Esophagus muscularis mucosa (tissue), 4 donors: Measurements from ENCODE around the gene KCNMB2. TPM values are rescaled to one million over a fixed set of nuclear protein-coding genes. Genes with fewer than 3 reads are reported as not detected.

Source experiments
- DNase-seq: peaks from one replicate; pipeline ENCODE4 v3.0.0-alpha.2; 2017; ENCODE audit errors: extremely low spot score
- H3K27ac ChIP-seq, 4 donors: fragments of 200-600 bp; sonication (generic); replicated peaks in 1 of 4; 1 replicate in 3 of 4; 2 replicates in 1 of 4; pipeline ENCODE4 v1.5.1; 2016 to 2019; ENCODE audit warnings: mild to moderate bottlenecking in 1 of 4
- H3K27me3 ChIP-seq, 4 donors: fragments of 200-600 bp; sonication (generic); one replicate each; pipeline versions ENCODE4 v1.5.1 to v1.6.0; 2016 to 2019
- H3K36me3 ChIP-seq, 4 donors: fragments of 200-600 bp; sonication (generic); one replicate each; pipeline ENCODE4 v1.5.1; 2016 to 2019
- H3K4me1 ChIP-seq, 4 donors: fragments of 200-600 bp; sonication (generic); one replicate each; pipeline ENCODE4 v1.5.1; 2016 to 2019
- H3K4me3 ChIP-seq, 4 donors: fragments of 200-600 bp; sonication (generic); 1 replicate in 2 of 4; 2 replicates in 2 of 4; pipeline ENCODE4 v1.5.1; 2016 to 2019; ENCODE audit warnings: mild to moderate bottlenecking in 4 of 4, moderate library complexity in 1 of 4
- H3K9me3 ChIP-seq, 4 donors: fragments of 200-600 bp; sonication (generic); 1 replicate in 3 of 4; 2 replicates in 1 of 4; pipeline ENCODE4 v1.5.1; 2016 to 2019
- CTCF ChIP-seq, 3 experiments: fragments of 200-600 bp in 2 of 3; fragments of 450-650 bp in 1 of 3; sonication (generic) in 2 of 3; IDR thresholded peaks; one replicate each; pipeline ENCODE4 v1.5.1; 2017 to 2019; ENCODE audit warnings: antibody characterized with exemption in 3 of 3, mild to moderate bottlenecking in 2 of 3, moderate library complexity in 1 of 3
- EP300 ChIP-seq: sonication (generic); formaldehyde crosslinking; IDR thresholded peaks from one replicate; pipeline ENCODE4 v1.6.1; 2017; ENCODE audit warnings: antibody characterized with exemption
- POLR2A ChIP-seq: fragments of 450-650 bp; IDR thresholded peaks from one replicate; pipeline ENCODE4 v1.6.1; 2017; ENCODE audit warnings: antibody characterized with exemption, moderate library complexity, mild to moderate bottlenecking, low read depth
- POLR2AphosphoS5 ChIP-seq, 2 donors: sonication (generic); formaldehyde crosslinking; IDR thresholded peaks; one replicate each; pipeline ENCODE4 v1.6.1; 2017; ENCODE audit warnings: antibody characterized with exemption in 2 of 2
- WGBS: methylation state at CpG from one replicate; pipeline ENCODE4 v1.1.5; 2018; 5-methylcytosine and 5-hydroxymethylcytosine counted together
- intact Hi-C: fragments of 100-400 bp; cut with DNase I; formaldehyde crosslinking; loops from one replicate; pipeline ENCODE4 v1.15.1; 2023
- total RNA-seq, 4 donors: library from RNA; depleted of rRNA; stranded (reverse); fragments of >200 nt; gene quantifications; one replicate each; pipeline versions ENCODE4 v1.1.0 to v1.2.1, GENCODE V29; 2016

Gene KCNMB2
- total RNA-seq, 4 donors from 2014 or later, result 0.17 to 0.40 TPM; not detected in 2

- intact Hi-C loops, result no loop called here
- no peaks in the 10 kb centered on the region for H3K9me3 ChIP-seq
- TF ChIP-seq CTCF (IDR thresholded peaks at IDR 0.05) (no peak), POLR2A (no peak), POLR2AphosphoS5 (IDR thresholded peaks at IDR 0.05) (no peak), EP300 (no peak)
- no peak overlapping the region for H3K27ac ChIP-seq
- H3K4me3 ChIP-seq, result no peak overlapping the region
- H3K36me3 ChIP-seq, result no peaks in the 10 kb centered on the region
- 71% methylated on average over 1 of the region's 1 CpG for WGBS
- H3K27me3 ChIP-seq, result no peaks in the 10 kb centered on the region
- DNase-seq, result no peak
- peaks cover 0 to 21% (median 0%) of the 10 kb centered on the region in 4 donors for H3K4me1 ChIP-seq
Measured at GRCh38 chr3:178562947-178563232, 26.7 kb downstream of the KCNMB2 start.

- Histone ChIP-seq H3K27ac (no peak overlapping the region), H3K27me3 (no peaks in the 10 kb centered on the region), H3K9me3 (no peaks in the 10 kb centered on the region), H3K4me1 (peaks cover 0 to 5% (median 0%) of the 10 kb centered on the region in 4 donors), H3K4me3 (no peak overlapping the region), H3K36me3 (no peaks in the 10 kb centered on the region)
- WGBS, result 95% methylated on average over 3 of the region's 3 CpGs
- TF ChIP-seq CTCF (IDR thresholded peaks at IDR 0.05) (no peak), POLR2AphosphoS5 (IDR thresholded peaks at IDR 0.05) (no peak), EP300 (no peak), POLR2A (no peak)
- intact Hi-C loops, result no loop called here
- no peak for DNase-seq
Measured at GRCh38 chr3:178567611-178568010, 31.4 kb downstream of the KCNMB2 start.

GRCh38 chr3:178568155-178568731 is 32.0 kb downstream of the KCNMB2 start:
- Histone ChIP-seq H3K27ac (no peak overlapping the region), H3K36me3 (no peaks in the 10 kb centered on the region), H3K4me3 (no peak overlapping the region), H3K27me3 (no peaks in the 10 kb centered on the region), H3K9me3 (no peaks in the 10 kb centered on the region), H3K4me1 (no peaks in the 10 kb centered on the region)
- TF ChIP-seq EP300, result no peak
- no peak for TF ChIP-seq POLR2A
- TF ChIP-seq POLR2AphosphoS5 (IDR thresholded peaks at IDR 0.05), result no peak
- TF ChIP-seq CTCF (IDR thresholded peaks at IDR 0.05), result no peak
- no peak for DNase-seq
- intact Hi-C loops, result no loop called here
- 51% methylated on average over 2 of the region's 2 CpGs for WGBS

- Histone ChIP-seq H3K36me3 (no peaks in the 10 kb centered on the region), H3K27ac (no peak overlapping the region), H3K9me3 (no peaks in the 10 kb centered on the region), H3K4me1 (no peaks in the 10 kb centered on the region), H3K27me3 (no peaks in the 10 kb centered on the region), H3K4me3 (no peak overlapping the region)
- intact Hi-C loops, result no loop called here
- no peak for DNase-seq
- 93% methylated on average over 1 of the region's 1 CpG for WGBS
- no peak for TF ChIP-seq POLR2A
- no peak for TF ChIP-seq CTCF (IDR thresholded peaks at IDR 0.05)
- no peak for TF ChIP-seq EP300
- no peak for TF ChIP-seq POLR2AphosphoS5 (IDR thresholded peaks at IDR 0.05)
Measured at GRCh38 chr3:178568911-178569310, 32.7 kb downstream of the KCNMB2 start.

- H3K36me3 ChIP-seq, result no peaks in the 10 kb centered on the region
- TF ChIP-seq POLR2A, result no peak
- no peak for TF ChIP-seq EP300
- no peak for TF ChIP-seq POLR2AphosphoS5 (IDR thresholded peaks at IDR 0.05)
- no peak for TF ChIP-seq CTCF (IDR thresholded peaks at IDR 0.05)
- no peaks in the 10 kb centered on the region for H3K4me1 ChIP-seq
- H3K4me3 ChIP-seq, result no peak overlapping the region
- DNase-seq, result no peak
- no peak overlapping the region for H3K27ac ChIP-seq
- intact Hi-C loops, result no loop called here
- 62% methylated on average over 2 of the region's 2 CpGs for WGBS
- no peaks in the 10 kb centered on the region for H3K27me3 ChIP-seq
- no peaks in the 10 kb centered on the region for H3K9me3 ChIP-seq
Measured at GRCh38 chr3:178569826-178570225, 33.6 kb downstream of the KCNMB2 start.
